ENCODE results near the gene ROBO1. TPM values are rescaled to one million over a fixed set of nuclear protein-coding genes. Genes with fewer than 3 reads are reported as not detected.

ROBO1 gene
- total RNA-seq, 1 experiment from 2014 or later = 67.6 TPM

DNA sequence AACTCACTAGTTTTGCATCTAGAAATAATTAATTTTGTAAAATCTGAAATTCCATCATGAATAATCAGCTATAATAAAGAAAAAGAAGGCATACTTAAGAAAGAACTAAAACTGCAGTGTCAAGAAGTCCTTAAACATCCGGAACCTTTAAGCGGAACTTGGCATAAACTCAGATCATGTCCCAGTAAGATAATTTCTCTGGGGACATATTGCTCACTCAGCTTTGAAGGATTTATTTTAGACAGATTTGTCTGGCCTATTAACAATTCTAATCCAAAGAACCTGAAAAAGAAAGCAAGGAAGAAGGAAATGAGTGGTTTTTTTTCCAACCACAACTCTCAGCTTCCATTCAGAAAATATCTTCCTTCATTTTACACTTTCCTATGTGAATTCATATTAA, 850.3 kb downstream of the ROBO1 start:
- peak overlapping the region; percentile 18 for H3K4me3 ChIP-seq (ENCODE audit: low read depth, low read length, poor library complexity, severe bottlenecking)
- H3K27ac ChIP-seq (ENCODE audit: low read depth, low read length, poor library complexity, severe bottlenecking) = peak overlapping the region; percentile 91
- H3K36me3 ChIP-seq (ENCODE audit: insufficient read depth, low read length, poor library complexity, severe bottlenecking) = no peaks in the 10 kb centered on the region
- ChIA-PET CTCF (no interaction called here), POLR2A (ENCODE audit: low non-redundant PET) (no interaction called here)
- peaks cover 66% of the 10 kb centered on the region for H3K4me1 ChIP-seq (ENCODE audit: insufficient read depth, low read length, poor library complexity, severe bottlenecking)
- H3K27me3 ChIP-seq (replicated peaks; ENCODE audit: insufficient read depth, low read depth, low read length, poor library complexity) = no peaks in the 10 kb centered on the region
- intact Hi-C loops (cut with micrococcal nuclease; ENCODE audit: unreplicated experiment) = loop anchor here (5.0 kb wide), 2 partner anchors 60 to 100 kb away; no protein-coding TSS in a partner anchor
- TF ChIP-seq, protein P1, sequence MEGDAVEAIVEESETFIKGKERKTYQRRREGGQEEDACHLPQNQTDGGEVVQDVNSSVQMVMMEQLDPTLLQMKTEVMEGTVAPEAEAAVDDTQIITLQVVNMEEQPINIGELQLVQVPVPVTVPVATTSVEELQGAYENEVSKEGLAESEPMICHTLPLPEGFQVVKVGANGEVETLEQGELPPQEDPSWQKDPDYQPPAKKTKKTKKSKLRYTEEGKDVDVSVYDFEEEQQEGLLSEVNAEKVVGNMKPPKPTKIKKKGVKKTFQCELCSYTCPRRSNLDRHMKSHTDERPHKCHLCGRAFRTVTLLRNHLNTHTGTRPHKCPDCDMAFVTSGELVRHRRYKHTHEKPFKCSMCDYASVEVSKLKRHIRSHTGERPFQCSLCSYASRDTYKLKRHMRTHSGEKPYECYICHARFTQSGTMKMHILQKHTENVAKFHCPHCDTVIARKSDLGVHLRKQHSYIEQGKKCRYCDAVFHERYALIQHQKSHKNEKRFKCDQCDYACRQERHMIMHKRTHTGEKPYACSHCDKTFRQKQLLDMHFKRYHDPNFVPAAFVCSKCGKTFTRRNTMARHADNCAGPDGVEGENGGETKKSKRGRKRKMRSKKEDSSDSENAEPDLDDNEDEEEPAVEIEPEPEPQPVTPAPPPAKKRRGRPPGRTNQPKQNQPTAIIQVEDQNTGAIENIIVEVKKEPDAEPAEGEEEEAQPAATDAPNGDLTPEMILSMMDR (conservative IDR thresholded peaks at IDR 0.05; ENCODE audit: low read depth, low read length) = no peak
- no peak for TF ChIP-seq EZH2 (IDR thresholded peaks at IDR 0.05; ENCODE audit: borderline replicate concordance, low read depth, low read length, poor library complexity, severe bottlenecking)
- BruUV-seq (replicated peaks) = no TSS peak
- peak; percentile 93 for DNase-seq (ENCODE audit: low spot score)
- H3K9me3 ChIP-seq (ENCODE audit: low read depth, low read length, poor library complexity, severe bottlenecking) = no peaks in the 10 kb centered on the region

DNA sequence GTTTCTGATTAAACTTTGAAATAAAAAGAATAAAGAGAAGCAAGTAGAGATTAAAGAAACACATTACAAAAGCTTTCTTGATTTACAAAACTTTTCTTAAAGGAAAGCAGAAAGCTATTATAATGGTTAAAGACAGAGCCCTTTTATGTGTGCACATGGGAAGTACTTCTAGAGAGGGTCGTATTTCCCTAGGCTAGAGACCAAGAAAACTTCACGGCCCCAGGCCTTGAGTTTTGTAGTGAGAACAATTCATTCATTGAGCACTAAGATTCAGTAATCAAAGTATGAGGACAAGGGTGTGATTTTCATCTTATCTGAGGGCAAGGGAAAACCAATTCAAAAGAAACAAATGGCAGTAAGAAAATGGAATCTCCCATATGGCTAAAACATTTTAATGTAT, 854.1 kb downstream of the ROBO1 start:
- H3K4me3 ChIP-seq (ENCODE audit: low read depth, low read length, poor library complexity, severe bottlenecking) = no peak overlapping the region
- no peaks in the 10 kb centered on the region for H3K9me3 ChIP-seq (ENCODE audit: low read depth, low read length, poor library complexity, severe bottlenecking)
- TF ChIP-seq EZH2 (IDR thresholded peaks at IDR 0.05; ENCODE audit: borderline replicate concordance, low read depth, low read length, poor library complexity, severe bottlenecking) = no peak
- TF ChIP-seq, protein P1 (conservative IDR thresholded peaks at IDR 0.05; ENCODE audit: low read depth, low read length) = no peak
- H3K27me3 ChIP-seq (replicated peaks; ENCODE audit: insufficient read depth, low read depth, low read length, poor library complexity) = no peaks in the 10 kb centered on the region
- H3K27ac ChIP-seq (ENCODE audit: low read depth, low read length, poor library complexity, severe bottlenecking) = peak overlapping the region; percentile 26
- DNase-seq (ENCODE audit: low spot score) = peak; percentile 57
- ChIA-PET POLR2A (ENCODE audit: low non-redundant PET) (no interaction called here), CTCF (no interaction called here)
- no TSS peak for BruUV-seq (replicated peaks)
- no peaks in the 10 kb centered on the region for H3K36me3 ChIP-seq (ENCODE audit: insufficient read depth, low read length, poor library complexity, severe bottlenecking)
- H3K4me1 ChIP-seq (ENCODE audit: insufficient read depth, low read length, poor library complexity, severe bottlenecking) = peaks cover 70% of the 10 kb centered on the region
- intact Hi-C loops (cut with micrococcal nuclease; ENCODE audit: unreplicated experiment) = no loop called here

DNA sequence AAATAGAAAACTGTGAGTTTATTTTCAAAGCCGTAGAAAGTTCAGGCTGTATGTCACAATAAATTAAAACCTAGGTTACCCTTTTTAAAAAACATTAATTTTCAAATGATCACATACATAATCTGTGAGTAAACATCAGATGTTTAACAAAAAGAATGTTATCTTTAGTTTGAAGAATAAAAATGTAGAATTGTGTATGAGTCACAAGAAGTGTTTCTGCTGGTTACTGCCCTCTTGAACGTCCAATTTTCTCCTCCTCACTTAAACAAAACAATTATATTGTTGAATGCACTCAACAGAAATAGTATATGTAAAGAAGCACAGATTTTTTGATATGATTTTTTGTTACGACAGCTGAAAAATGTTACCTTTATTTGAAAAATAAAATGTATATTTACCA, 855.1 kb downstream of the ROBO1 start:
- Histone ChIP-seq H3K27ac (ENCODE audit: low read depth, low read length, poor library complexity, severe bottlenecking) (peak overlapping the region; percentile 17), H3K4me1 (ENCODE audit: insufficient read depth, low read length, poor library complexity, severe bottlenecking) (peaks cover 68% of the 10 kb centered on the region), H3K27me3 (replicated peaks; ENCODE audit: insufficient read depth, low read depth, low read length, poor library complexity) (no peaks in the 10 kb centered on the region), H3K36me3 (ENCODE audit: insufficient read depth, low read length, poor library complexity, severe bottlenecking) (no peaks in the 10 kb centered on the region), H3K9me3 (ENCODE audit: low read depth, low read length, poor library complexity, severe bottlenecking) (no peaks in the 10 kb centered on the region), H3K4me3 (ENCODE audit: low read depth, low read length, poor library complexity, severe bottlenecking) (no peak overlapping the region)
- ChIA-PET CTCF (no interaction called here), POLR2A (ENCODE audit: low non-redundant PET) (no interaction called here)
- DNase-seq (ENCODE audit: low spot score) = no peak
- TF ChIP-seq, protein P1 (conservative IDR thresholded peaks at IDR 0.05; ENCODE audit: low read depth, low read length) = no peak
- TF ChIP-seq EZH2 (IDR thresholded peaks at IDR 0.05; ENCODE audit: borderline replicate concordance, low read depth, low read length, poor library complexity, severe bottlenecking) = no peak
- no TSS peak for BruUV-seq (replicated peaks)
- intact Hi-C loops (cut with micrococcal nuclease; ENCODE audit: unreplicated experiment) = no loop called here

Data from A673 (cell line).